Uterus (tissue), 2 donors: ENCODE measurements around the gene SOCS2.

Experiments used
- CTCF ChIP-seq, 4 experiments: fragments of 200-600 bp in 2 of 4; fragments of 450-650 bp in 2 of 4; sonication (generic) in 2 of 4; IDR thresholded peaks; one replicate each; pipeline ENCODE4 v1.5.1; 2016 to 2019; ENCODE audit warnings: antibody characterized with exemption in 4 of 4, mild to moderate bottlenecking in 2 of 4, moderate library complexity in 1 of 4
- POLR2A ChIP-seq, 2 donors: fragments of 450-650 bp; IDR thresholded peaks; one replicate each; pipeline ENCODE4 v1.6.1; 2016; ENCODE audit warnings: antibody characterized with exemption in 2 of 2, mild to moderate bottlenecking in 1 of 2, moderate library complexity in 1 of 2

GRCh38 chr12:93594766-93595311 is 22.4 kb downstream of the SOCS2 start:
- TF ChIP-seq POLR2A (IDR thresholded peaks at IDR 0.05): no peak
- no peak for TF ChIP-seq CTCF (IDR thresholded peaks at IDR 0.05)
